K562 (cell line): Measurements from ENCODE around the gene KCND1. TPM values are rescaled to one million over a fixed set of nuclear protein-coding genes. Genes with fewer than 3 reads are reported as not detected.

Experiments used
- ARID3B ChIP-seq: fragments of 250-450 bp; sonication (Bioruptor Pico); IDR thresholded peaks from 2 replicates; pipeline ENCODE4 v1.4.0; 2020; ENCODE audit warnings: borderline replicate concordance
- C11orf30 ChIP-seq: fragments of 450-650 bp; IDR thresholded peaks from 2 replicates; pipeline ENCODE4 v1.6.1; 2016; ENCODE audit warnings: low read depth, mild to moderate bottlenecking
- CREB5 ChIP-seq: fragments of 250-450 bp; sonication (Bioruptor Pico); IDR thresholded peaks from 2 replicates; pipeline ENCODE4 v1.5.0; 2020; ENCODE audit warnings: mild to moderate bottlenecking
- DNMT1 ChIP-seq: fragments of 450-650 bp; IDR thresholded peaks from 2 replicates; pipeline ENCODE4 v1.6.1; 2016; ENCODE audit warnings: antibody characterized with exemption, mild to moderate bottlenecking
- FIP1L1 ChIP-seq: fragments of 200-400 bp; formaldehyde crosslinking; IDR thresholded peaks from 2 replicates; pipeline ENCODE4 v1.6.1; 2018; ENCODE audit warnings: mild to moderate bottlenecking, low read depth, low read length; ENCODE audit not compliant: poor library complexity, severe bottlenecking
- GTF3C2 ChIP-seq: IDR thresholded peaks from 3 replicates; pipeline ENCODE4 v1.6.1; 2011; ENCODE audit warnings: borderline replicate concordance, mild to moderate bottlenecking, moderate library complexity; ENCODE audit not compliant: insufficient read length; ENCODE audit errors: extremely low read depth
- HNRNPH1 ChIP-seq: fragments of 200-400 bp; formaldehyde crosslinking; optimal IDR thresholded peaks from 2 replicates; pipeline ENCODE3; 2017; ENCODE audit warnings: low read depth, mild to moderate bottlenecking, low read length, moderate library complexity
- MTA2 ChIP-seq: fragments of 450-650 bp; IDR thresholded peaks from 2 replicates; pipeline ENCODE4 v1.6.1; 2016; ENCODE audit warnings: low read depth
- POLR2A ChIP-seq: fragments of 450-650 bp; conservative IDR thresholded peaks from 2 replicates; pipeline ENCODE4 v1.6.1; 2016
- RREB1 ChIP-seq: fragments of 250-450 bp; sonication (Bioruptor Pico); IDR thresholded peaks from 2 replicates; pipeline ENCODE4 v1.4.0; 2020
- SP2 ChIP-seq: IDR thresholded peaks from 2 replicates; pipeline ENCODE4 v1.6.1; 2011; ENCODE audit warnings: mild to moderate bottlenecking, low read depth, low read length, moderate library complexity; ENCODE audit not compliant: poor library complexity, severe bottlenecking; ENCODE audit errors: extremely low read depth
- ZKSCAN3 ChIP-seq: fragments of 250-450 bp; sonication (Bioruptor Pico); IDR thresholded peaks from 2 replicates; pipeline ENCODE4 v1.4.0; 2020
- ZNF146 ChIP-seq: IDR thresholded peaks from one replicate; pipeline ENCODE4 v1.6.1; 2018; ENCODE audit warnings: missing compliant biosample characterization; ENCODE audit not compliant: unreplicated experiment
- polyA plus RNA-seq, 8 experiments: library from polyadenylated mRNA; depleted of rRNA in 4 of 8; stranded (reverse) in 5 of 8; unstranded in 3 of 8; fragments of >200 nt; fragmentation: Nextera tagmentation in 2 of 8; fragmentation: Illumina TruSeq in 1 of 8; extraction: Ambion mirVana in 2 of 8; extraction: Trizol in 1 of 8; gene quantifications; 2 replicates each; pipeline versions ENCODE4 v1.2.1 to v1.2.3, GENCODE V29; 2011 to 2014; ENCODE audit warnings: inconsistent platforms in 1 of 8, missing spikeins in 1 of 8
- total RNA-seq, 7 experiments: library from RNA; depleted of rRNA in 6 of 7; stranded (reverse); fragments of >200 nt in 6 of 7; fragmentation: Illumina TruSeq in 2 of 7; extraction: Trizol in 2 of 7; gene quantifications; 2 replicates each; pipeline versions ENCODE4 v1.2.1 to v1.2.3, GENCODE V29; 2011 to 2021; ENCODE audit warnings: low replicate concordance in 1 of 7
- TF ChIP-seq, protein P1 (sequence below): fragments of 250-450 bp; sonication (Bioruptor Pico); IDR thresholded peaks from 2 replicates; pipeline ENCODE4 v1.8.0; 2022; ENCODE audit warnings: moderate library complexity, mild to moderate bottlenecking, inconsistent platforms

Gene KCND1
- total and polyA plus RNA-seq, 9 of the 15 experiments (the other 6 are each of a cell fraction or from before 2014, with no cell fraction given), result 0.06 to 0.83 (median 0.39) TPM; not detected in 1

DNA sequence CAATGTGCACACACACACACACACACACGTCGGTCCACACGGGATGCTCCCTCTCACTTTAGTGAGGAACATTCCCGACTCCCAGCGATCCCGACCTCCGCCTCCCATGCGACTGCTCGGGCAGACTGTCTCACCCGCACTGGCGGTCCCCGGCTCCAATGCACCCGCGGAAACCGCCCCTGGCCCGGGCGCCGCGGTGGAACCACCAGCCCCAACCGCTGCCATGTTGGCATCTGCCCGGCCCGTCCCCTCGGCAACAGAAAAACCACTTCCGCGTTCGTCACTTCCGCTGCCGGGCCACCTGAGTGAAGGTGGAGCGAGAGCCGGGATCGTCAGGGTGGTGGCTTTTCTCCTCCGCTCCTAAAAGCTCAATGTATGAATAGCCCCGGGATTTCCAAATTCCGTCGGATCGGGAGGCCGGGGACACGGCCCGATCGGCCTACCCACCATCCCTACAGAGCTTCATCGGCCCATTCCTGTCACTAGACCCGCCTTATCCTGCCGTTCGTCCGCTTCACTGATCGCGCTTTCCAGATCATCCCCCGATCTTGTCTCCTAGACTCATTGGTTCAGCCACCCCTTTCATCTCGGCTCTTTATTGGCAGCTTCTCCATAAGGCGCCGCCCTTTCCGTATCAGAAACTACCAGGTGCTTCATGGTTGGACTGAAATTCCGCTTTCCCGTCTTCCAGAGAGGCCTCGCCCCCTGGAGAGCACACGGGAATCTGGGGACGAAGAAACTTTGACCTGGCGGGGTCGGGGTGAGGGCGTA is 60.0 kb downstream of the KCND1 start, which contains the start of gene SLC35A2 (continued):
- TF ChIP-seq ARID3B (CRISPR knock-in tag), result no peak
- no peak for TF ChIP-seq MTA2
- TF ChIP-seq ZNF146 (CRISPR knock-in tag), result no peak
- TF ChIP-seq ZKSCAN3 (CRISPR knock-in tag), result no peak
- TF ChIP-seq FIP1L1, result peak; percentile 81
- TF ChIP-seq RREB1 (CRISPR knock-in tag), result no peak
- no peak for TF ChIP-seq GTF3C2
- TF ChIP-seq, protein P1, sequence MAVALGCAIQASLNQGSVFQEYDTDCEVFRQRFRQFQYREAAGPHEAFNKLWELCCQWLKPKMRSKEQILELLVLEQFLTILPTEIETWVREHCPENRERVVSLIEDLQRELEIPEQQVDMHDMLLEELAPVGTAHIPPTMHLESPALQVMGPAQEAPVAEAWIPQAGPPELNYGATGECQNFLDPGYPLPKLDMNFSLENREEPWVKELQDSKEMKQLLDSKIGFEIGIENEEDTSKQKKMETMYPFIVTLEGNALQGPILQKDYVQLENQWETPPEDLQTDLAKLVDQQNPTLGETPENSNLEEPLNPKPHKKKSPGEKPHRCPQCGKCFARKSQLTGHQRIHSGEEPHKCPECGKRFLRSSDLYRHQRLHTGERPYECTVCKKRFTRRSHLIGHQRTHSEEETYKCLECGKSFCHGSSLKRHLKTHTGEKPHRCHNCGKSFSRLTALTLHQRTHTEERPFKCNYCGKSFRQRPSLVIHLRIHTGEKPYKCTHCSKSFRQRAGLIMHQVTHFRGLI (CRISPR knock-in tag), result no peak
- no peak for TF ChIP-seq C11orf30
- peak; percentile 85 for TF ChIP-seq POLR2A
- TF ChIP-seq SP2, result no peak
- no peak; the same call in 1 of the 2 replicates for TF ChIP-seq DNMT1
- TF ChIP-seq CREB5, result peak; percentile 81
- no peak for TF ChIP-seq HNRNPH1
